OCI-LY7 (cell line): ENCODE data around the gene CCSAP. TPM values are rescaled to one million over a fixed set of nuclear protein-coding genes. Genes with fewer than 3 reads are reported as not detected.
A peak's percentile ranks its signal among the peaks of the same experiment; 100 is the strongest.
"Not testable (repeated sequence)": the region's sequence is repeated elsewhere in the genome, so short reads cannot be mapped to it uniquely, and the experiment has no call there.

Experiments used
- BruUV-seq: library from RNA; stranded (reverse); fragments of 400-500 nt; replicated peaks from 2 replicates; lab custom pipeline; 2021; lab: Mats Ljungman, UMichigan
- CTCF ChIA-PET: fragments of 300-600 bp; sonication (Branson Sonifier 250); formaldehyde crosslinking; loops from one replicate; lab custom pipeline; 2022; ENCODE audit warnings: antibody characterized with exemption; ENCODE audit not compliant: unreplicated experiment; lab: Charles Lee
- POLR2A ChIA-PET: fragments of 300-600 bp; sonication (Branson Sonifier 250); formaldehyde crosslinking; loops from one replicate; lab custom pipeline; 2022; ENCODE audit warnings: antibody characterized with exemption; lab: Charles Lee
- DNase-seq: peaks from one replicate; pipeline ENCODE4 v3.0.0-alpha.2; 2015; ENCODE audit warnings: low spot score
- H2AFZ ChIP-seq: fragments of 200-600 bp; sonication (generic), shearing (Covaris generic); 2 replicates; pipeline ENCODE4 v1.6.1; 2014; ENCODE audit warnings: mild to moderate bottlenecking, antibody characterized with exemption, low read length, moderate library complexity
- H3K27ac ChIP-seq: fragments of 200-600 bp; sonication (generic); 2 replicates; pipeline ENCODE4 v1.5.1; 2014; ENCODE audit warnings: mixed run types, low read depth, mild to moderate bottlenecking, moderate library complexity, low read length, inconsistent platforms; ENCODE audit not compliant: poor library complexity, severe bottlenecking
- H3K36me3 ChIP-seq: fragments of 200-600 bp; sonication (generic); 2 replicates; pipeline ENCODE4 v1.6.1; 2014; ENCODE audit warnings: mild to moderate bottlenecking, antibody characterized with exemption, low read length, moderate library complexity, mixed read lengths; ENCODE audit not compliant: insufficient read depth
- H3K4me1 ChIP-seq: fragments of 200-600 bp; sonication (generic); 2 replicates; pipeline ENCODE4 v1.5.1; 2014; ENCODE audit warnings: mild to moderate bottlenecking, low read length; ENCODE audit not compliant: insufficient read depth, poor library complexity, severe bottlenecking
- H3K4me2 ChIP-seq: fragments of 200-600 bp; sonication (generic); 2 replicates; pipeline ENCODE4 v1.6.1; 2014; ENCODE audit warnings: mild to moderate bottlenecking, low read length
- H3K4me3 ChIP-seq: fragments of 200-600 bp; sonication (generic); 2 replicates; pipeline ENCODE4 v1.5.1; 2014; ENCODE audit warnings: mild to moderate bottlenecking, low read depth, low read length; ENCODE audit not compliant: poor library complexity, severe bottlenecking
- H3K79me2 ChIP-seq: fragments of 200-600 bp; sonication (generic); 2 replicates; pipeline ENCODE4 v1.6.1; 2016; ENCODE audit warnings: low read depth, mild to moderate bottlenecking, low read length, moderate library complexity, mixed read lengths; ENCODE audit not compliant: insufficient read depth
- H3K9me2 ChIP-seq: fragments of 200-600 bp; sonication (generic); 2 replicates; pipeline ENCODE4 v1.6.1; 2016; ENCODE audit warnings: mild to moderate bottlenecking, low read length, mixed read lengths; ENCODE audit not compliant: insufficient read depth
- H3K9me3 ChIP-seq: fragments of 200-600 bp; sonication (generic); 2 replicates; pipeline ENCODE4 v1.6.1; 2014; ENCODE audit warnings: mild to moderate bottlenecking, mixed run types, low read length, mixed read lengths
- H4K20me1 ChIP-seq: fragments of 200-600 bp; sonication (generic); 2 replicates; pipeline ENCODE4 v1.6.1; 2014; ENCODE audit warnings: mild to moderate bottlenecking, antibody characterized with exemption, low read length, moderate library complexity, mixed read lengths; ENCODE audit not compliant: insufficient read depth
- EZH2phosphoT487 ChIP-seq: fragments of 200-600 bp; sonication (generic); IDR thresholded peaks from 2 replicates; pipeline ENCODE4 v1.6.1; 2018; ENCODE audit warnings: low read depth, borderline replicate concordance, mild to moderate bottlenecking, mixed run types, antibody characterized with exemption, low read length, moderate library complexity, mixed read lengths
- intact Hi-C: fragments of 100-400 bp; cut with micrococcal nuclease; formaldehyde crosslinking; loops from one replicate; pipeline ENCODE4 v1.10.0; 2022; ENCODE audit not compliant: unreplicated experiment
- total RNA-seq, 2 experiments: library from RNA; depleted of rRNA in 1 of 2; stranded (reverse); fragments of >200 nt in 1 of 2; shearing (Covaris generic) in 1 of 2; gene quantifications; 2 replicates each; pipeline ENCODE4 v1.2.3, GENCODE V29; 2014 to 2022
- TF ChIP-seq, protein P1 (sequence below): fragments of 200-600 bp; sonication (generic); conservative IDR thresholded peaks from 2 replicates; pipeline ENCODE4 v1.5.1; 2014; ENCODE audit warnings: mild to moderate bottlenecking, antibody characterized with exemption, low read length, moderate library complexity, mixed read lengths

Gene CCSAP
- total RNA-seq, 2 experiments from 2014 or later = 10.5 to 15.7 TPM

GRCh38 chr1:229380536-229381160 is 37.8 kb upstream of the CCSAP start:
- Histone ChIP-seq H2AFZ (no peak overlapping the region), H3K9me3 (no peaks in the 10 kb centered on the region), H3K9me2 (no peaks in the 10 kb centered on the region), H3K79me2 (no peaks in the 10 kb centered on the region), H3K4me2 (no peak overlapping the region), H3K27ac (no peak overlapping the region), H3K36me3 (no peaks in the 10 kb centered on the region), H4K20me1 (no peaks in the 10 kb centered on the region), H3K4me3 (no peak overlapping the region), H3K4me1 (no peaks in the 10 kb centered on the region)
- no TSS peak for BruUV-seq
- intact Hi-C loops = no loop called here
- POLR2A ChIA-PET = no interaction called here
- TF ChIP-seq EZH2phosphoT487 = no peak
- TF ChIP-seq, protein P1, sequence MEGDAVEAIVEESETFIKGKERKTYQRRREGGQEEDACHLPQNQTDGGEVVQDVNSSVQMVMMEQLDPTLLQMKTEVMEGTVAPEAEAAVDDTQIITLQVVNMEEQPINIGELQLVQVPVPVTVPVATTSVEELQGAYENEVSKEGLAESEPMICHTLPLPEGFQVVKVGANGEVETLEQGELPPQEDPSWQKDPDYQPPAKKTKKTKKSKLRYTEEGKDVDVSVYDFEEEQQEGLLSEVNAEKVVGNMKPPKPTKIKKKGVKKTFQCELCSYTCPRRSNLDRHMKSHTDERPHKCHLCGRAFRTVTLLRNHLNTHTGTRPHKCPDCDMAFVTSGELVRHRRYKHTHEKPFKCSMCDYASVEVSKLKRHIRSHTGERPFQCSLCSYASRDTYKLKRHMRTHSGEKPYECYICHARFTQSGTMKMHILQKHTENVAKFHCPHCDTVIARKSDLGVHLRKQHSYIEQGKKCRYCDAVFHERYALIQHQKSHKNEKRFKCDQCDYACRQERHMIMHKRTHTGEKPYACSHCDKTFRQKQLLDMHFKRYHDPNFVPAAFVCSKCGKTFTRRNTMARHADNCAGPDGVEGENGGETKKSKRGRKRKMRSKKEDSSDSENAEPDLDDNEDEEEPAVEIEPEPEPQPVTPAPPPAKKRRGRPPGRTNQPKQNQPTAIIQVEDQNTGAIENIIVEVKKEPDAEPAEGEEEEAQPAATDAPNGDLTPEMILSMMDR = no peak
- DNase-seq = peak; percentile 5
- CTCF ChIA-PET = interaction anchor here (0.5 kb wide), 1 partner anchor 9 kb away, joined by 3 read pairs; no protein-coding TSS in a partner anchor

DNA sequence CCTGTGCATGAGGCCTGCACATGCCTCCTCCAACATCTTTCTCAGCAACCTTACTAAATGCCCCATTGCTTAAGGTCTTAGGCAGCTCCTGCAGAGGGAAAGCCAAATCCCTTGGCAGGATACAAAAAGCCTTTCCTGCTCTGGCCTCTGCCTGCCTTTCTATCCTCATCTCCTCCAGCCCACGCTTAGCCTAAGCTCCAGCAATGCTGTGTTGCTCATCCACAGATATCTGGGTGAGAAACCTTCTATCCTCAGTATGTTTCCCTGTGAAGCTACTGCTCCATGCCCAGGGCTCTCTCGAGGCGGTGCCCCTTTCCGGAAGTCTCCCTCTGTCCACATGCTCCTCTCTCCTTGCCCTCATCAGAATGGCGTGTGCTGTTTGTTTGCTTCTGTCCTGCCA is 37.0 kb upstream of the CCSAP start:
- BruUV-seq = no TSS peak
- Histone ChIP-seq H2AFZ (no peak overlapping the region), H3K9me3 (no peaks in the 10 kb centered on the region), H3K27ac (no peak overlapping the region), H3K36me3 (no peaks in the 10 kb centered on the region), H3K4me1 (no peaks in the 10 kb centered on the region), H3K4me2 (no peak overlapping the region), H3K4me3 (no peak overlapping the region), H3K79me2 (no peaks in the 10 kb centered on the region), H4K20me1 (no peaks in the 10 kb centered on the region), H3K9me2 (no peaks in the 10 kb centered on the region)
- TF ChIP-seq, protein P1 = no peak
- TF ChIP-seq EZH2phosphoT487 = no peak
- POLR2A ChIA-PET = no interaction called here
- no peak for DNase-seq
- CTCF ChIA-PET = interaction anchor here (0.5 kb wide), 1 partner anchor 10 kb away, joined by 3 read pairs; no protein-coding TSS in a partner anchor
- intact Hi-C loops = no loop called here

DNA sequence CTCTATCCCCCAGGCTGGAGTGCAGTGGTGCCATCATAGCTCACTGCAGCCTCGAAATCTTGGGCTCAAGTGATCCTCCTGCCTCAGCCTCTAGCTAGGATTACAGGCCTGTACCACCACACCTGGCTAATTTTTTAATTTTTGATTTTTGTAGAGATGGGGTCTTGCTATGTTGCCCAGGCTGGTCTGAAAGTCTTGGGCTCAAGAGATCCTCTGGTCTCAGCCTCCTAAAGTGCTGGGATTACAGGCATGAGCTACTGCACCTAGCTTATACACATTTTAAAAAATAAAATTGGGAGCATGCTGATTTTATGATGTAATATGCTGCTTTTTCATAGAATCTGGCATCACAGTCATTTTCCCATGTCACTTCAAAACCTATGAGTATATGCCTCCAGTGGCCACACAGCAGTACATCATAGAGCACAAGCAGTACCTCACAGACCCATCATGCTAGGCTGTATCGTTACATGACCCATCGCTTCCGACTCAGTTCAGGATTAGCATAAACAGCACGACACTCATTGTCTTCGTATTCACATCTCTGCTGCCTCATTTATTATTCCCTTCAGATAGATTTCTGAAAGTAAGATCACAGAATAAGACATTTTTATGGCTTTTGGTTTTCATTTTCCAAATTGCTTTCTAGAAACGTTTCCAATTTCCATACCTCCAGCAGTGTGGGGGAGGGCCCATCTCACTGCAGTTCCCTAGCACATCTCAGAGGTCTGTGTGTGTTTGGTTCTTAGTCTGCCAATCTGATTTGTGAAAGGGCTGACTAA is 35.9 kb upstream of the CCSAP start:
- Histone ChIP-seq H3K4me2 (no peak overlapping the region), H3K9me2 (no peaks in the 10 kb centered on the region), H3K9me3 (no peaks in the 10 kb centered on the region), H4K20me1 (no peaks in the 10 kb centered on the region), H3K79me2 (no peaks in the 10 kb centered on the region), H3K4me1 (no peaks in the 10 kb centered on the region), H3K36me3 (no peaks in the 10 kb centered on the region), H2AFZ (no peak overlapping the region), H3K27ac (no peak overlapping the region), H3K4me3 (no peak overlapping the region)
- no peak for TF ChIP-seq EZH2phosphoT487
- TF ChIP-seq, protein P1 = no peak
- no TSS peak for BruUV-seq
- intact Hi-C loops = no loop called here
- CTCF ChIA-PET = no interaction called here
- POLR2A ChIA-PET = no interaction called here
- no peak for DNase-seq

DNA sequence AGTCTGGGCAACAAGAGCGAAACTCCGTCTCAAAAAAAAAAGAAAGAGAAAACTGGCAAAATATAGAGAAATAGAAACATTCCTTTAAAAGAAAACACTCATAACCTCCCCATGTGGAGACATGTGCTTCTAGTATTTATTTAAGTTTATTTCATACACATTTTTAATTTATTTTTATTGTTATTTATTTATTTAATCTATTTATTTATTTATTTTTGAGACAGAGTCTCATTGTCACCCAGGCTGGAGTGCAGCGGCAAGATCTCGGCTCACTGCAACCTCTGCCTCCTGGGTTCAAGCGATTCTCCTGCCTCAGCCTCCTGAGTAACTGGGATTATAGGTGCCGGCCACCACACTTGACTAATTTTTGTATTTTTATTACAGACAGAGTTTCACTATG is 35.2 kb upstream of the CCSAP start:
- H3K4me3 ChIP-seq, H2AFZ ChIP-seq, H3K79me2 ChIP-seq, intact Hi-C loops, H3K4me2 ChIP-seq, H4K20me1 ChIP-seq, H3K9me2 ChIP-seq, H3K4me1 ChIP-seq, H3K9me3 ChIP-seq, H3K27ac ChIP-seq, CTCF ChIA-PET, DNase-seq, H3K36me3 ChIP-seq, POLR2A ChIA-PET, BruUV-seq: not testable (repeated sequence)
